Hepatocyte (in vitro differentiated cells): Measurements from ENCODE around the gene TEDC1. TPM values are rescaled to one million over a fixed set of nuclear protein-coding genes. Genes with fewer than 3 reads are reported as not detected.

Source experiments
- DNase-seq: peaks from one replicate; pipeline ENCODE4 v3.0.0-alpha.2; 2016; ENCODE audit warnings: low spot score
- H2AFZ ChIP-seq: fragments of 200-600 bp; sonication (generic); 2 replicates; pipeline ENCODE4 v1.6.0; 2016; ENCODE audit warnings: antibody characterized with exemption, mild to moderate bottlenecking
- H3K27ac ChIP-seq: fragments of 200-600 bp; sonication (generic); 2 replicates; pipeline ENCODE4 v1.5.1; 2016; ENCODE audit warnings: mild to moderate bottlenecking
- H3K27me3 ChIP-seq: fragments of 200-600 bp; sonication (generic); 2 replicates; pipeline ENCODE4 v1.6.1; 2016
- H3K36me3 ChIP-seq: fragments of 200-600 bp; sonication (generic); replicated peaks from 2 replicates; pipeline ENCODE4 v1.5.1; 2016; ENCODE audit warnings: low read depth; ENCODE audit not compliant: insufficient read depth
- H3K4me1 ChIP-seq: fragments of 200-600 bp; sonication (generic); 2 replicates; pipeline ENCODE4 v1.5.1; 2016; ENCODE audit warnings: mild to moderate bottlenecking, moderate library complexity; ENCODE audit not compliant: insufficient read depth
- H3K4me2 ChIP-seq: fragments of 200-600 bp; sonication (generic); 2 replicates; pipeline ENCODE4 v1.6.0; 2016
- H3K4me3 ChIP-seq: fragments of 200-600 bp; sonication (generic); 2 replicates; pipeline ENCODE4 v1.5.1; 2016; ENCODE audit warnings: mild to moderate bottlenecking
- H3K79me2 ChIP-seq: fragments of 200-600 bp; sonication (generic); 2 replicates; pipeline ENCODE4 v1.6.0; 2017; ENCODE audit warnings: mild to moderate bottlenecking
- H3K9me2 ChIP-seq: fragments of 200-600 bp; sonication (generic); replicated peaks from 2 replicates; pipeline ENCODE4 v1.6.0; 2017; ENCODE audit warnings: mild to moderate bottlenecking; ENCODE audit not compliant: insufficient read depth
- H3K9me3 ChIP-seq: fragments of 200-600 bp; sonication (generic); 2 replicates; pipeline ENCODE4 v1.5.1; 2016; ENCODE audit warnings: low read depth, mild to moderate bottlenecking
- H4K20me1 ChIP-seq: fragments of 200-600 bp; sonication (generic); 2 replicates; pipeline ENCODE4 v1.6.0; 2016; ENCODE audit warnings: mild to moderate bottlenecking; ENCODE audit not compliant: insufficient read depth, poor library complexity, severe bottlenecking
- CTCF ChIP-seq: fragments of 200-600 bp; sonication (generic); IDR thresholded peaks from 2 replicates; pipeline ENCODE4 v1.5.1; 2016; ENCODE audit warnings: antibody characterized with exemption, mild to moderate bottlenecking; ENCODE audit not compliant: poor library complexity
- EZH2 ChIP-seq: fragments of 200-600 bp; sonication (generic); IDR thresholded peaks from 2 replicates; pipeline ENCODE4 v1.6.1; 2016; ENCODE audit warnings: antibody characterized with exemption, mild to moderate bottlenecking, borderline replicate concordance
- EZH2phosphoT487 ChIP-seq: fragments of 200-600 bp; sonication (generic); IDR thresholded peaks from one replicate; pipeline ENCODE4 v1.6.1; 2018; ENCODE audit warnings: antibody characterized with exemption, mild to moderate bottlenecking, low read depth, moderate library complexity; ENCODE audit not compliant: unreplicated experiment, severe bottlenecking
- WGBS: methylation state at CpG from one replicate; pipeline ENCODE4 v1.1.6; 2016; ENCODE audit warnings: low lambda C conversion rate; ENCODE audit errors: missing lambda C conversion rate; 5-methylcytosine and 5-hydroxymethylcytosine counted together
- polyA plus RNA-seq: library from polyadenylated mRNA; unstranded; fragments of >200 nt; fragmentation: Nextera tagmentation; extraction: Ambion mirVana; gene quantifications from 2 replicates; pipeline ENCODE4 v1.2.1, GENCODE V29; 2016
- total RNA-seq: library from RNA; depleted of rRNA; stranded (reverse); fragments of >200 nt; gene quantifications from 2 replicates; pipeline ENCODE4 v1.2.3, GENCODE V29; 2014

Gene TEDC1
- total and polyA plus RNA-seq, 2 experiments from 2014 or later: 3.9 to 4.9 TPM

DNA sequence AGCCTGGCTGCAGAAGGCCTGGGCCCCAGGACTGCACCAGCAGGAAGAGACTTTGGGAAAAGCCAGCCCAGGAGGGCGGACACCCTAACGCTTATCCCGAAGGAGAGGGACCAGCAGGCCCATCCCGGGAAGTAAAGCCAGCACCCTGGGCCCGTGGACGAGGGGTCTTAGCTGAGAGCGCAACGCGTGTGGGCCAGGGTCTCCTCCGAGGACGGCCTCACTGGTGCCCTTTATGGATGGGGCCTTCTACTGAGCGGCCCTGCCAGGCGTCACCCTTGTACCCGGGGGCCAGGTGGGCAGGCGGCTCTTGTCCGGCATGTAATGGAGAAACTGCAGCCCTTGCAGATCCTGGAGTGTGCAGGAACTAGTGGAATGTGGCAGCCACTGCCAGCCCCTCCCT lies 14.1 kb downstream of the TEDC1 start:
- Histone ChIP-seq H3K36me3 (no peaks in the 10 kb centered on the region), H3K27ac (no peak overlapping the region), H2AFZ (no peak overlapping the region), H3K4me2 (no peak overlapping the region), H3K9me2 (no peaks in the 10 kb centered on the region), H3K79me2 (no peaks in the 10 kb centered on the region), H4K20me1 (no peaks in the 10 kb centered on the region), H3K4me1 (no peaks in the 10 kb centered on the region), H3K27me3 (no peaks in the 10 kb centered on the region), H3K4me3 (no peak overlapping the region), H3K9me3 (no peaks in the 10 kb centered on the region)
- TF ChIP-seq CTCF (no peak), EZH2phosphoT487 (no peak), EZH2 (no peak)
- 92% methylated on average over 16 of the region's 16 CpGs for WGBS
- DNase-seq: no peak

GRCh38 chr14:105507247-105507646 lies 16.2 kb downstream of the TEDC1 start:
- Histone ChIP-seq H3K9me3 (no peaks in the 10 kb centered on the region), H3K4me2 (no peak overlapping the region), H4K20me1 (no peaks in the 10 kb centered on the region), H3K36me3 (no peaks in the 10 kb centered on the region), H2AFZ (no peak overlapping the region), H3K27ac (no peak overlapping the region), H3K9me2 (no peaks in the 10 kb centered on the region), H3K4me3 (no peak overlapping the region), H3K27me3 (no peaks in the 10 kb centered on the region), H3K79me2 (no peaks in the 10 kb centered on the region), H3K4me1 (no peaks in the 10 kb centered on the region)
- WGBS: 88% methylated on average over 14 of the region's 17 CpGs
- no peak for DNase-seq
- no peak for TF ChIP-seq EZH2
- no peak for TF ChIP-seq EZH2phosphoT487
- TF ChIP-seq CTCF: no peak

- Histone ChIP-seq H2AFZ (no peak overlapping the region), H3K9me2 (no peaks in the 10 kb centered on the region), H3K36me3 (no peaks in the 10 kb centered on the region), H4K20me1 (no peaks in the 10 kb centered on the region), H3K27me3 (no peaks in the 10 kb centered on the region), H3K4me1 (no peaks in the 10 kb centered on the region), H3K27ac (no peak overlapping the region), H3K9me3 (no peaks in the 10 kb centered on the region), H3K4me3 (no peak overlapping the region), H3K79me2 (no peaks in the 10 kb centered on the region), H3K4me2 (no peak overlapping the region)
- WGBS: 84% methylated on average over 16 of the region's 16 CpGs
- DNase-seq: no peak
- TF ChIP-seq CTCF: no peak
- TF ChIP-seq EZH2phosphoT487: no peak
- no peak for TF ChIP-seq EZH2
Observed at GRCh38 chr14:105508069-105508468, 17.0 kb downstream of the TEDC1 start.

GRCh38 chr14:105508601-105509000 lies 17.6 kb downstream of the TEDC1 start:
- no peaks in the 10 kb centered on the region for H3K27me3 ChIP-seq

More at GRCh38 chr14:105508601-105509000, 17.6 kb downstream of the TEDC1 start:
- DNase-seq: no peak
- H3K36me3 ChIP-seq: no peaks in the 10 kb centered on the region
- H3K27ac ChIP-seq: no peak overlapping the region
- H4K20me1 ChIP-seq: no peaks in the 10 kb centered on the region
- no peak overlapping the region for H3K4me3 ChIP-seq
- 82% methylated on average over 12 of the region's 12 CpGs for WGBS
- no peaks in the 10 kb centered on the region for H3K79me2 ChIP-seq
- no peaks in the 10 kb centered on the region for H3K4me1 ChIP-seq
- H2AFZ ChIP-seq: no peak overlapping the region
- no peak overlapping the region for H3K4me2 ChIP-seq
- H3K9me3 ChIP-seq: no peaks in the 10 kb centered on the region
- TF ChIP-seq EZH2phosphoT487 (no peak), EZH2 (no peak), CTCF (no peak)
- H3K9me2 ChIP-seq: no peaks in the 10 kb centered on the region
